ENCODE data around the gene NPHP1.
"Not testable (repeated sequence)": the region's sequence is repeated elsewhere in the genome, so short reads cannot be mapped to it uniquely, and the experiment has no call there.

Gene NPHP1

GRCh38 chr2:110219496-110220189 is 14.8 kb upstream of the NPHP1 start:
- H3K4me3 ChIP-seq (replicated peaks; ENCODE audit: low read depth, low read length), result no peak overlapping the region
- DNase-seq (ENCODE audit: extremely low read depth, low read depth), result peak; percentile 29
- TF ChIP-seq CTCF (IDR thresholded peaks at IDR 0.05; ENCODE audit: low read depth, low read length, missing control alignments), result no peak

- DNase-seq (ENCODE audit: extremely low read depth, low read depth), result not testable (repeated sequence)
These were observed 14.1 kb upstream of the NPHP1 start for GRCh38 chr2:110218889-110219288.

GRCh38 chr2:110216803-110217202 is 12.0 kb upstream of the NPHP1 start:
- DNase-seq (ENCODE audit: extremely low read depth, low read depth), result no peak
- H3K4me3 ChIP-seq (replicated peaks; ENCODE audit: low read depth, low read length), result no peak overlapping the region
- TF ChIP-seq CTCF (IDR thresholded peaks at IDR 0.05; ENCODE audit: low read depth, low read length, missing control alignments), result no peak

More at GRCh38 chr2:110218889-110219288, 14.1 kb upstream of the NPHP1 start:
- not testable (repeated sequence) for H3K4me3 ChIP-seq (replicated peaks; ENCODE audit: low read depth, low read length)

GRCh38 chr2:110216199-110216598 is 11.4 kb upstream of the NPHP1 start:
- H3K4me3 ChIP-seq (replicated peaks; ENCODE audit: low read depth, low read length), result no peak overlapping the region
- TF ChIP-seq CTCF (IDR thresholded peaks at IDR 0.05; ENCODE audit: low read depth, low read length, missing control alignments), result no peak
- no peak for DNase-seq (ENCODE audit: extremely low read depth, low read depth)

- H3K4me3 ChIP-seq (replicated peaks; ENCODE audit: low read depth, low read length), result no peak overlapping the region
- DNase-seq (ENCODE audit: extremely low read depth, low read depth), result no peak
- TF ChIP-seq CTCF (IDR thresholded peaks at IDR 0.05; ENCODE audit: low read depth, low read length, missing control alignments), result no peak
These were observed 10.8 kb upstream of the NPHP1 start for GRCh38 chr2:110215566-110216158.

- no peak overlapping the region for H3K4me3 ChIP-seq (replicated peaks; ENCODE audit: low read depth, low read length)
- no peak for DNase-seq (ENCODE audit: extremely low read depth, low read depth)
- no peak for TF ChIP-seq CTCF (IDR thresholded peaks at IDR 0.05; ENCODE audit: low read depth, low read length, missing control alignments)
These were observed 10.3 kb upstream of the NPHP1 start for GRCh38 chr2:110215091-110215490.

- not testable (repeated sequence) for H3K4me3 ChIP-seq (replicated peaks; ENCODE audit: low read depth, low read length); DNase-seq (ENCODE audit: extremely low read depth, low read depth)
These were observed 8.7 kb upstream of the NPHP1 start for GRCh38 chr2:110213522-110213921.

Data from HFF-Myc (cell line).